Stimulated activated CD4-positive, alpha-beta T cell treated with anti-CD3 and anti-CD28 coated beads, TNF-alpha, amount 100 ng/mL, for 1 hour (primary cell): Measurements from ENCODE around the gene FLYWCH2.
A peak's percentile ranks its signal among the peaks of the same experiment; 100 is the strongest.

ENCODE experiments used
- DNase-seq, 3 donors: peaks; one replicate each; pipeline ENCODE4 v3.0.0-alpha.2; 2020; ENCODE audit warnings: low read depth in 3 of 3, low spot score in 1 of 3

FLYWCH2 gene, protein sequence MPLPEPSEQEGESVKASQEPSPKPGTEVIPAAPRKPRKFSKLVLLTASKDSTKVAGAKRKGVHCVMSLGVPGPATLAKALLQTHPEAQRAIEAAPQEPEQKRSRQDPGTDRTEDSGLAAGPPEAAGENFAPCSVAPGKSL

DNA sequence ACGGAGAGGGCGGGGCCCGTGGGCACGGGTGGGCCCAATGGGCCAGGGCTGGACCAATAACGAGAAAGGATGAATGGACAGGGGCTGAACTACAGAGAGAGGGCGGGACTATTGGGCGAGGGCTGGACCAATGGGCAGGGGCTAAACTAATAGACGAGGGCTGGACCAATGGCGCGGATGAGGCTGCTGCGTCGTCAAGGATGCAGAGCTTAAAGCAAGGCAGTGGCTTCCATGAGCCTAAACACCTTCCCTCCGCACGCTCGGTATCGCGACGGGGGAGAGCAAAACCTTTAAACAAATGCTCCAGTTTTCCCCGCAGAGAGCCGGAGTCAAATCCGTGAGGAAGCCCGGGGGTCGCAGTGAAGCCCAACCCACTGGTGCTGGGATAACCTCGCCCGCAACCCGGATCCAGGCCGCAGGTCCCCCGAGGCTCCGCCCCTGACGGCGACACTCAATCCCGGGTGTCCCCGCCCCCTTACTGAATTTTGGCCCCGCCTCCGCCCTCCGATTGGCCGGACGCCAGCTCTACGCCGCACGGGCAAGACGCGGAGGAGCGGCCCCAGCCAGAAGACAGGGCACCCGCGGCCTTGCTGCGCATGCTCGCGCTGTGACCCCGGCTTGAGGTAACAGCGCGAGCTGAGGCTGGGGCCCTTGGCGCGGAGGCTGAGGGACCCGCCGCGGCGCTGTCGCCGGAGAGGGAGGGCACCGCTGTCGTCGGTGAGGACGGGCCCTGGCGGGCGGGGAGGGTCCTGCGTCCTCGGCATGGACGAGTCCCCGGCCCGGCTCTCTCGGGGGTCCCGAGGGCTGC lies at the start of gene FLYWCH2:
FLYWCH2 (plus strand) TSS at position 566 of the 808 bp plus-strand sequence. CDS start 13,235 bp downstream, outside the sequence.
- DNase-seq = peak; percentile 98 to 100 (median 100)

DNA sequence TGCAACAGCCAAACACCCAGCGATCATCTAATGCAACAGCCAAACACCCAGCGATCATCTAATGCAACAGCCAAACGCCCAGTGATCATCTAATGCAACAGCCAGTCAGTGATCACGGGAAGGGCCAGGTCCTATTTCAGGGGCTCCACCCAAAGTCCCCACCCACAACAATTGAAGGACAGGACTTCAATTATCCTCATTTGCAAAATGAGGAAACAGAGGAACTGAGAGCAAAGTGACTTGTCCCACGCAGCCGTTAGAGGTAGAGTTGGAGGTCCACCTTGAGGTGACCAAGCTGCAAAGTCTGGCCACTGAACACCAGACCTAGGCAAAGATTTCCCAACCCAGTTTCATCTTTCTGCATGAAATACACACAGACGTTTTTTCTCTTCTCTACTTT lies 49.2 kb upstream of the FLYWCH2 start:
- DNase-seq = no peak

DNA sequence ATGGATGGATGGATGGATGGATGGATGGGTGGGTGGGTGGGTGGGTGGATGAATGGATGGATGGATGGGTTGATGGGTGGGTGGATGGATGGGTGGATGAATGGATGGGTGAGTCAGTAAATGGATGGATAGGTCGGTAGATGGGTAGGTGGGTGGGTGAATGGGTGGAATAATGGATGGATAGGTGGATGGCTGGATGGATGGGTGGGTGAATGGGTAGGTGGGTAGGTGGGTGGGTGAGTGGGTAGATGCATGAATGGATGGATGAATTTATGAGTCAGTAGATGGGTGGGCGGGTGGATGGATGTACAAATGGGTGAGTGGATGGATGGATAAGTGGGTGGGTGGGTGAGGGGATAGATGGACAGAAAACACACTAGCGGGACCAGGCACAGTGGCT lies 48.0 kb upstream of the FLYWCH2 start:
- no peak for DNase-seq

DNA sequence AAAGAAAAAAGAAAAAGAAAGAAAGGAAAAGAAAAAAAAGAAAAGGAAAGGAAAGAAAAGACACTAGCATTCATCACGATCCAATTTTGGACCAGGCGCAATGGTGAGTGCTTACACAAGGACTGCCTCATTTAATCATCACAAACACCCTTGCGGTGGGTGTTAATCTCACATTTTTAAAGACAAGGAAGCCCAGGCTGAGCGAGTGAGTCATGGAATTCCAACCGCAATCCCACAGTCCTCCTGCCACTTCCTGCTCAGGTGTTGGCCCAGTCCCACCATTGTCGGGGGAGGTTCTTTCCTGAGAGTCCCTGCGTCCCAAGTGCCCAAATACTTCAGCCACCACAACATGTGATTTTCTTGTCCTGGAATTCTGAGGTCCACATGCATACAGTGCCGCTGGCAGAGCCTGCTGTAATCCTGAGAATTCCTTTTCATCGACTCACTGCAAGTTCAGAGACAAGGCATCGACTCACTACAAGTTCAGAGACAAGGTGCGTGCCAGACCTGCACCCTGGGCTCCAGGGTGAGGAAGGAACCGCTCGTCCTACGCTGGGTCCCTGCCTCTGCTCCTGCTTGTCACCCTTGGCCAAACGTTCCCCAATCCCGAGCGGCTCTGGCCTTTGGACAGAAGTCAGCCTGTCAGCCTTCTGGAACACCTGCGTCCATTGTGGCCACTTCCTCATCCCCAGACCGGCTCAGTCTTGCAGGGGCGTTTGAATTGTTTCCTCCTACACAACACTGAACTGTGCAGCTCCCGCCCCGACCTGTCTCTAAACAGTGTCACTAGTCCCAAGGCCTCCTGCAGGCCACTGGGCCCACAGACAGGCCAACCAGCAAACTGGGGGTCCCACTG lies 47.1 kb upstream of the FLYWCH2 start:
- DNase-seq = no peak

DNA sequence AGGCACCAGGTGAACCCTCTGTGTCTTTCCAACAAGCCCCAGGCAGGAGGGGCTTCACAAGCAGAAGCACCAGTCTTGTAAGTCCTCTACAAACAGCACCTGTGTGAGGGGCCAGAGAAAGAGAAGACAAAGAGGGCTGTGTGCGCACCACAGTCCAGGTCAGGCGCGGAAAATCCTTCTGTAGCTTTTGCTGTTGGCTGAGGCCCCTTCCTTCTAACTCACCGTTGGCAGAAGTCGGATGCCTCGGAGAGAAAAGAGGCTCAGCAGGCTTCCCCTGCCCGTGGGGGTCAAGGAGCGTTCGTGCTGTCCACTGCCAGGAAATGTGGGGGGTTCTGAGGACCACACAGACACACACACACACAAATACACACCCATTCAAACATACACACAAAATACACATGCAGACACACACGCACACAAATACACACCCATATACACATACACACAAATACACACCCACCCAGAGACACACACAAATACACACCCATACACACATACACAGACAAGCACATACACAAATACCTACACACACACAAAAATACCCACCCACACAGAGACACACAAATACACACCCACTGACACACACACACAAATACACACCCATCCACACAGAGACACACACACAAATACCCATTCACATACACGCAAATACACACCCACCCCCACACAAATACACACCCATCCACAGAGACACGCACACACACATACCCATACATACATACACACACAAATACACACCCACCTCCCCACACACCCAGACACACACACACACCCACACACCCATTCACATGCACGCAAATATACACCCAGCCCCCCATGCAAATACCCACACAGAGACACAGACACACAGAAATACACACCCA lies 46.1 kb upstream of the FLYWCH2 start:
- no peak for DNase-seq

DNA sequence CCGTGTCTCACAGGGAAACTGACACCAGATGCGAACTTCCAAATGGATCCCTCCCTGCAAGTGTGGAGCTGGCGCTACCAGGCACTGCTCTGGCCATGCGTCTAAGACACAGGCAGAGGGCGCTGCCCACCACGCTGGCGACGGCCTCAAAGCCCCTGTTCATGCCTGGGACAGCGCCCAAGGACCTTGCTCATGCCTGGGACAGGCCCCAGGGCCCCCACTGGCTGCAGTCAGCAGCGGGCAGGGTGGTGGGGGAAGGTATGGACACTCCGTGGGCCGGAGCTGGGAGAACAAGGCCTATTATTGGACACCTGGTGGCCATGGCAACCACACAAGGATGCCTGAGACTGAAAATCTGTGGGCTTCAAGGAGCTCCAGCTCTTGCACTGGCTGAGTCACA lies 44.1 kb upstream of the FLYWCH2 start:
- no peak for DNase-seq

DNA sequence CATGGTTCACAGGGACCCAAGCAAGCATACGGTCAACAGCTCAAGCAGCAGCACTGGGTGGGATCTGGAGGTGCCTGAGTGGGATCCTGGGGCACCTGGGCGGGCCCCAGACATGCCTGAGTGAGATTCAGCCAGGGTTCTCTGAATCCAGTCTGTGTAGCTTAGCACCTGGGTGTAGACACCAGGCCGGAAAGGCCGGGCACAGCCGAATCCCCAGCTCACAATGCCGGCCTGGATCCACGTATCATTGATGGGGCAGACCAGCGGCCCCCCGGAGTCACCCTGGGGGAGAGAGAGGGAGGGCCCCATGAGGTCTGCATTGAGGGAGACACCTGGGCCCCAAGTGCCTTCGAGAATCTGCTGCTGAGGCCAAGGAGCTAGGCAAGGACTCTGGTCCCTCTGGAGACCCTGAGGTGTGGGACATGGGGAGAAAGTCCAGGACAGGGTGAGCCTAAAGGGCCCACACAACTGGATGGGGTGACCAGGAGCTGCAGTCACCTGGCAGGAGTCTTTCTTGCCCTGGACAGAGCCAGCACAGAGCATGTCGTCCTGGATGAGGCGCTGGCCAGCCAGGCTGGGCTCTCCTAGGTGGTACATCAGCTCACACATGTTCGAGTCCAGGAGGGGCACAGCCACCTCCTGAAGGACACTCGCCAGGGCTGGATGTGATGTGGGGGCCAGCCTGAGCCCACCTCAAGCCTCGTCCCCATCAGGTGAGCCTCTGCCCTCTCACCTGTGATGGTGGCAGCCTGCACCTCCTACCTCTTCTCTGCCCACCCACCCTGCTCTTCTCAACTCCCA lies 43.2 kb upstream of the FLYWCH2 start:
- no peak for DNase-seq

DNA sequence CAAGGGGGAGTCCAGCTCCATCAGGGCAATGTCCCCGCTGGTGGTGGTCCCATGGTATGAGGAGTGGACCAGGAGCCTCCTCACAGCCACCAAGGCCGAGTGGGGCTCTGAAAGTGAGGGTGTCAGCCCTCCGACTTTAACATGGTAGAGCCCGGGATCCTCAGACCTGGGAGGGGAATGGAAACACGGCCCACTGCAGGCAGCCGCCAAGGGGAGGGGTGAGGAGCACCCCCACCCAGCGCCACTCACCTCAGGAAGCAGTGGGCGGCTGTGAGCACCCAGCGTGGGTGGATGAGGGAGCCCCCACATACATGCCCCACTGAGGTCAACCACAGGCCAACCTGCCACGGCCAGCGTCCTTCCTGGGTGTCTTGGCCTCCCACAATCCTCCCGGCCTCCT lies 42.1 kb upstream of the FLYWCH2 start:
- DNase-seq = no peak

DNA sequence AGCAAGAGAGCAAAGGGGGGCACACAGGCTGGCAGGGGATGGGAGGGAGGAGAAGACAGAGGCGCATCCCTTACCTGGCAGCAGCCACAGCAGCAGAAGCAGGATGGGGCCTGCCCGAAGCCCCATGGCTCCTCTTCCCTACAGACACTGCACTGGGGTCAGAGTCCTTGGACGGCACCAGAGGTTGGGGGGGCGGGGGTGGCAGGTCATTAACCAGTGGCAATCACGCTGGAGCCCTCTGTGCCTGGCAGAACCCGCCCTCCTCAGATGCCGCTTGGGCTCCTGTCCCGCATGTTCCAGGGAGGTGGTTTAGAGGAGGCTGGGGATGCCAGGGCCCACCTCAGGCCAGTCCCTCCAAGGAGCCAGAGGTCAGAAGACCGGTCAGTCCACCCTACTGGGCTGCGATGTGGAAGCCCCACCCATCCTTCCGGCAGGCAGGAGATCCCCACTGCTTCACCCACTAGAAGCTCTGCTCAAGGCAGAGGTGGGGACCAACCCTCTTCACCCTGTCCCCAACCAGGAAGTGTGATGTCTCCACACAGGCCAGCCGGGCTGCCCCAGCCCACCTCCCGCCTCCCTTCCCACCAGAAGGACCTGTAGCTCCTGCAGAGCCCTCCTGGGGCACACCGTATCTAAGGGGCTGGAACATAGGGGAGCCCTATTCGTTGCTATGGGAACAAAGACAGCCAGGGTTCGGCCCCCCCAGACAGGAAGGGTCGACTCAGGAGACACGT lies 41.2 kb upstream of the FLYWCH2 start:
- no peak for DNase-seq

DNA sequence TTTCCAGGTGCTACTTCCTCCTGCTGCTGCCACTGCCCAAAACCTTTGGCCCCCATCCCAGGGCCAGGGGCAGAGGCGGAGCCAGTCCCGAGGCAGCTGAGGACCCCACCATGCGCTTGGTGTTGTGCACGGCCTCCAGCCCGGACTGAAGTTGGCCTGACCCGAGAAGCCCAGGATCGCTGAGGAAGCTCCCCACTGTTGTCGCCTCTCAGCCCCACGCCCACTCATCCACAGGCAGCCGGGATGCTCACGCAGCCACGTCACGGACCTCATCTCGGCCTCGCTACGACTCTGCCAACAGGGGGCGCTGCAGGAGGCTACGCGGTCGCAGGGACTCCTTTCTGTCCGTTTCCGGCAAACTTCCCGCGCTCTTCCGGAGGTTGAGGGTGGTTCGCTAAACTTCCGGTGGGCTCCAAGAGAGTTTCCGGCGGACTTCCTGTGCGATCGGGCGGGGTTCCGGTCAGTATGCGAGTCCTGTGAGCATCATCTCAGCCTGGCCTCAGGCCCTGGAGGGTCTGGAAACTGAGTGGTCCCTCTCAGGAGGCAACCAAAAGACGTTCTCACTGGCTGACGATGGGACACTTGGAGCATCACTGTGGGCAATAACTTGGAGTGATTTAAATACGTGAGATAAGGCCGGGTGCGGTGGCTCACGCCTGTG lies 40.5 kb upstream of the FLYWCH2 start:
- DNase-seq = peak; percentile 10 to 72 (median 34)

DNA sequence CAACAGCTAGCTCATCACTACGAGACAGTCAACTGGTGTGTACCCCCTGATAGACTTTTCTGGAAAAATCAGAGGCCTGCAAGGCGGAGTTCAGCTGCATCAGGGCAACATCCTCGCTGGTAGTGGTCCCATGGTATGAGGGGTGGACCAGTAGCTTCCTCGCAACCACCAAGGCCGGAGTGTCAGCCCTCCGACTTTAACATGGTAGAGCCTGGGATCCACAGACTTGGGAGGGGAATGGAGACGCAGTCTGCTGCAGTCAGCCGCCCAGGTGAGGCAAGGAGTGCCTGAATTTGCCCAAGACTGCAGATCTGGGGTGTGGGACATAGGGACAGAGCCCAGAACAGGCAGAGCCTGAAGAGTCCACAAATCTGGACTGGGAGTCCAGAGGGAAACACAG lies 39.5 kb upstream of the FLYWCH2 start:
- DNase-seq = no peak

DNA sequence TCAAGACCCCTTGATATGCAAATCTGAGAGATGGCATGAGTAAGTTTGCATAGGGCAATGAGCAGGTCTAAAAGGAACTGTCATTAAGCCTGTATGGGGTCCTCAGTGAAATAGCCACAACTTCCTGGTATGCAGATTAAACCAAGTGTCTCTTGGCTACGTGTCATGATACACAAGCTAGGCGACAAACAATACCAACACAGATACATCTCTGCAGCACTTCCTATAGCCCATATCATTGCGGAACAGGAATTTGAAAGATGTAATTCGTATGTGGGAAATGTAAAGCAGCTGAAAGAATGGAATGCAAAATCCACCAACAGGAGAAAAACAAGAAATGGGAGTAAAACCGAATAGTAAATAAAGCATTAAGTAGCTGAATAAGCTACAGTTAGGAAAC lies 37.9 kb upstream of the FLYWCH2 start:
- no peak for DNase-seq

DNA sequence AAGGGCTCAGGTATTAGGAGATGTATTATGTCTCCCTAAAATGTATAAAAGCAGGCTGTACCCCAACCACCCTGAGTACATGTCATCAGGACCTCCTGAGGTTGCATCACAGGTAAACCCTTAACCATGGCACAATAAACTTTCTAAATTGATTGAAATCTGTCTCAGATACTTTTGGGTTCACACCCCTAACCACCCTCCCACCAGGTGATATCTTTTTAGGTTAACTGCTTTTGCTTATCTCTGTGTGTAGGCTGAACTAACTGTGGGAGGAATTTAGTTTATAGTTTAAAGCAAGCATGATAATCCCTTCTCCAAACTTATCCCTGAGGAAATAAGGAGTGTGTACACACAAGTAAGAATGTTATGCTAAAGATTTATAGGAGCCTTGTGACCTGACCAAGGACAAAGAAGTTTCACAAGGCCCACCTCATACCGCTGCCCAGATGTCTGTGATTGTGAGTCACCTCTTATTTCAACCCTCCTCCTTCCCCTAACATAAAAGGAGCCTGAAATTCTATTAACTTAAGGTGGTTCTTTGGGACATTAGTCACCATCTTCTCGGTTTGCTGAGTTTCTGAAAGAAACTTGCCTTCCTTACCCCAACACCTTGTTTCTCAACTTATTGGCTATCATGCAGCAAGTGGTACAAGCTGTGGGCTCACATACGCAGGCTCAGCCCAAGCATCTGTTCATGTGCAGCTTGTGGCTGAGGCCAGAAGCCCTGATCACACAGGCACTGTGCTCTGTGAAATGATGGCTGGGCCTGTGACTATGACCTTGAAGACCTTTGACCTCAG lies 36.3 kb upstream of the FLYWCH2 start:
- DNase-seq = no peak

DNA sequence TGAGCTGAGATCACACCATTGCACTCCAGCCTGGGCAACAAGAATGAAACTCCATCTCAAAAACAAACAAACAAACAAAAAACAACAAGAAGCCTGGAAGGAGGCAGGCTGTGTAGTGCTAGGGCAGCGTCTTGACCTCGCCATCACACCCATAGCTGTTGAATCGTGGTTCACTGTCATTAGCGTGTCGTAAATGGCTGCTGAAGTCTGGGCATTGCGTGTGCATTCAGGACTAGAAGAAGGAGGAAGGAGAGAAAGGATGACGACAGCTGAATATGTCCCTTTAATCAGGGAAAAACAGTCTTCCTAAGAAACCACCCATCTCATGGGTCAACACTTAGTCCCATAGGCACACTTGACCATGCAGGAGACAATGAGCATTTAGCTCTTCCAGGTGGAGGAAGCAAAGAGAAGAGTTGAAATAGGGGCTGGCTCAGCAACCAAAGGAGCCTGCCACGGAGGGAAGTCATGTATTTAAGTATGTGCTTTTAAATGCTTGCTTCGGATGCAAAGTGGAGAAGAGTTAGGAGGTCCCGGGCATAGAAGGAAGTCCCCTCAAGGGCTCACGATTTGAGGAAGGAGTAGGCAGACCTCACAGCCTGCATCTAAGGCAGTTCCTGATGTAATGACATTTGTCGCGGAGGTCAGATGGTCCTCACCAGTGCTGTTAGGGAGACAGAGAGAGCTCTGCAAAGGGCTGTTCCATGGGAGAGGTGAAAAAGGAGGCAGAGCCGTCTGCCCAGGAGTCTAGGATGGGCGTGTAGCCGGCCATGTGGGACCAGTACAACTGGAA lies 33.9 kb upstream of the FLYWCH2 start:
- no peak for DNase-seq

DNA sequence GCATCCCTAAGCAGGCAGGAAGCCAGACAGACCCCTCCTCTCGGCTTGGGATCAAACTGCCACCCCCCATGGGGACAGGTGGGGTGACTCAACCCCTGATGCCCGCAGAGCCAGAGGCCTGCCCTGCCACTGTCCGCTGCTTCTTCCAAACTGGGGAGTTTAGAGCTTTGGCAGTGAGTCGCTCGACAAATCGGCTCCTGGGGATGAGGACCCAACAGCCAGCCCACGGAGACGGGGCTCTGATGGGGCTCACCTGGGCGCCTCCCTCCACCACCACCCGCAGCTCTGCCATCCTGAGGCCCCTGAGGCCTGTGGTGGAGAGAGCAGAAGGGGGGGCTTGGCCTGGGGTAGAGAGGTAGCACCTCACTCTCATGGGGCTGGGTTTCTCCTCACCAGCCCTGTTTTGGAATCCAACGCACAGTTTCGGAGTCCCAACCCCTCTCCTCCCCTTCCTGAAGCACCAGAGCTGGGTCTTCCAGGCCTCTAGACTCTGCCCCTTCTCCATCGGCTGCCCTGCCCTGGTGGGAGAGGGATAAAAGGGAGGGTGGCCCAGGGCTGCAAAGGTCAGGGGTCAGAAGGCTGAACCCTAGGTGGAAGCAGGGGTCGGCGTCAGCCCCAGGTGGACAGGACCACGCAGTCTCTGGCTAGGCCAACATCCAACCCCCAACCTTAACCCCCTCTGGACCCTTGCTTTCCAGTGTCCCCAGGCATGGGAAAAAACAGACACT lies 30.8 kb upstream of the FLYWCH2 start:
- no peak for DNase-seq

DNA sequence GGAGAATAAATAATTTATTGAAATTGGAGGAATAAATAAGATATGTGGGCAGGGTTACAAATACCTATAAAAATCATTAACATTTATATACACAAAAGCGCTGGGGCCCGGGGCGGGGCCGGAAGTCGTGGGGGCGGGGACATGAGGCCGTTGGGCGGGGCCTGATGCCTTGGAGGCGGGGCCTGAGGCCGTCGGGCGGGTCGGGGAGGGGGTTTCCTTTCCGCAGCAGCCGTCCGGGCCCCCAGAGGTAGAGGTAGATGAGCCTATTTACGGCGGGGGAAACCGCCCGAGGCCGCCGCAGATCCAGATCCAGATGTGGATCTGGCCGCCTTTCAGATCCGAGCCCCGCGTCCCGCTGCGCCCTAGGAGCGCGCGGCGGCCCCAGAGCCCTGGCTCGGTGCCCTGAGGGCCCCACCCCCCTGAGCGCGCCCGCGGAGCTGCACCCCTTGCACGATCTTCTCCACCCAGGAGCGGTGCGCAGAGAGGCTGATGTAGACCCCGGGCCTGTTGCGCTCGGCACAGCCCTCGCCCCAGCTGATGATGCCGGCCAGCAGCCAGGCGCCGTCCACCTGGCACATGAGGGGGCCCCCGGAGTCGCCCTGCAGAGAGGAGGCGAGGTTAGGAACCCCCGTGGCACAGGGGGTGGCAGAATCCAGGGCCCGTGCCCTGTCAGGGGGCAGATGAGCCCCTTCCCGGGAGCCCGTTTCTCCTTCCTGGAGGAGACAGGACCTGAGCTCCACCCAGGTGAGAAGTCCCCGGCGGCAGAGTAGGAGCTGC lies 30.1 kb upstream of the FLYWCH2 start:
- no peak for DNase-seq
